ENCODE data around the gene ATE1. TPM values are rescaled to one million over a fixed set of nuclear protein-coding genes. Genes with fewer than 3 reads are reported as not detected.

ATE1 gene
- total RNA-seq, 3 donors from 2014 or later = 42.9 to 58.9 (median 52.2) TPM

GRCh38 chr10:121803611-121804010 lies 124.2 kb downstream of the ATE1 start:
- intact Hi-C loops (cut with DNase I, micrococcal nuclease) = no loop called here
- Histone ChIP-seq H3K36me3 (ENCODE audit: low read depth) (no peaks in the 10 kb centered on the region), H3K4me1 (ENCODE audit: low read depth) (no peaks in the 10 kb centered on the region), H3K4me3 (no peak overlapping the region), H3K9me3 (no peaks in the 10 kb centered on the region)
- ATAC-seq (no peak), DNase-seq (no peak)
- TF ChIP-seq, protein P1, sequence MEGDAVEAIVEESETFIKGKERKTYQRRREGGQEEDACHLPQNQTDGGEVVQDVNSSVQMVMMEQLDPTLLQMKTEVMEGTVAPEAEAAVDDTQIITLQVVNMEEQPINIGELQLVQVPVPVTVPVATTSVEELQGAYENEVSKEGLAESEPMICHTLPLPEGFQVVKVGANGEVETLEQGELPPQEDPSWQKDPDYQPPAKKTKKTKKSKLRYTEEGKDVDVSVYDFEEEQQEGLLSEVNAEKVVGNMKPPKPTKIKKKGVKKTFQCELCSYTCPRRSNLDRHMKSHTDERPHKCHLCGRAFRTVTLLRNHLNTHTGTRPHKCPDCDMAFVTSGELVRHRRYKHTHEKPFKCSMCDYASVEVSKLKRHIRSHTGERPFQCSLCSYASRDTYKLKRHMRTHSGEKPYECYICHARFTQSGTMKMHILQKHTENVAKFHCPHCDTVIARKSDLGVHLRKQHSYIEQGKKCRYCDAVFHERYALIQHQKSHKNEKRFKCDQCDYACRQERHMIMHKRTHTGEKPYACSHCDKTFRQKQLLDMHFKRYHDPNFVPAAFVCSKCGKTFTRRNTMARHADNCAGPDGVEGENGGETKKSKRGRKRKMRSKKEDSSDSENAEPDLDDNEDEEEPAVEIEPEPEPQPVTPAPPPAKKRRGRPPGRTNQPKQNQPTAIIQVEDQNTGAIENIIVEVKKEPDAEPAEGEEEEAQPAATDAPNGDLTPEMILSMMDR (IDR thresholded peaks at IDR 0.05) = no peak

GRCh38 chr10:121800831-121801230 lies 127.0 kb downstream of the ATE1 start:
- no peaks in the 10 kb centered on the region for H3K36me3 ChIP-seq (ENCODE audit: low read depth)
- H3K4me1 ChIP-seq (ENCODE audit: low read depth) = no peaks in the 10 kb centered on the region
- H3K9me3 ChIP-seq = no peaks in the 10 kb centered on the region
- intact Hi-C loops (cut with DNase I, micrococcal nuclease) = no loop called here
- DNase-seq (no peak), ATAC-seq (no peak)
- TF ChIP-seq, protein P1 (IDR thresholded peaks at IDR 0.05) = no peak
- no peak overlapping the region for H3K4me3 ChIP-seq

DNA sequence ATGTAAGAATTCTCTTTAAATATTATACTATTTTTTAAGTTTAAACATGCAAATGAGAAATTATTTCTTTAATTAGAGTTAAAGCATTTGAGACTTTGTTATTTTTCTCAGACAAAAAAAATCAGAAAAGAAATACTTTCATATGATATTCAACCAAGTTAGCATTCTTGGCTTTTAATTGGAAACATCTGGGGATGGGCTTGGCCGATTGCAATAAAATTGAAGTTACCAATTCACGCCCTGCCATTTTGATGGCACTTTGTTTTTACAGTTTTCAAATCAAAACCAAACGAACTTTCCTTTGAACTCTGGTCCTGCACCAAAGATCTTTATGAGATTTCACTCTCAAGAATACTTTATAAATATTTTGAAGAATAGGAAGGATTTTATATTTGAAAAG lies 127.7 kb downstream of the ATE1 start:
- intact Hi-C loops (cut with DNase I, micrococcal nuclease) = no loop called here
- ATAC-seq (no peak), DNase-seq (no peak)
- Histone ChIP-seq H3K4me1 (ENCODE audit: low read depth) (no peaks in the 10 kb centered on the region), H3K9me3 (no peaks in the 10 kb centered on the region), H3K4me3 (no peak overlapping the region), H3K36me3 (ENCODE audit: low read depth) (no peaks in the 10 kb centered on the region)
- TF ChIP-seq, protein P1 (IDR thresholded peaks at IDR 0.05) = no peak

DNA sequence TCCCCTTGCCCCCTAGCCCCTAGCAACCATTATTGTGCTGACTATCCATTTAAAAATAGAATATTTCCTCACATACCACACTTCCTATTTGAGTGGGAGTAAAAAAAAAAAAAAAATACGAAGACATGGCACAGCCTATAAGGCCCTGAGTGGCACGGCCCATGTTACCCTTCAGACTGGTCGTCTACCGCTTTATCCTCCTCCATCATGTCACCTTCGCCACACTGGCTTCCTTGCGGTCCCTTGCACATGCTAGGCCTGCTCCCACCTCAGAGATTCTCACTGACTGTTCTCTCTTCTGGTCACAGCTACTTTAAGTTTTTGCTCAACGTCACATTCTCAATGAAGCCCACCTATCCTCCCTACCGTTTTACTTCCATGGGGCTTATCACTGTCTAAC lies 130.3 kb downstream of the ATE1 start:
- no peak for ATAC-seq
- H3K36me3 ChIP-seq (ENCODE audit: low read depth) = no peaks in the 10 kb centered on the region
- intact Hi-C loops (cut with DNase I, micrococcal nuclease) = no loop called here
- no peak for DNase-seq
- H3K4me1 ChIP-seq (ENCODE audit: low read depth) = no peaks in the 10 kb centered on the region
- no peaks in the 10 kb centered on the region for H3K9me3 ChIP-seq
- TF ChIP-seq, protein P1 (IDR thresholded peaks at IDR 0.05) = no peak
- H3K4me3 ChIP-seq = no peak overlapping the region

DNA sequence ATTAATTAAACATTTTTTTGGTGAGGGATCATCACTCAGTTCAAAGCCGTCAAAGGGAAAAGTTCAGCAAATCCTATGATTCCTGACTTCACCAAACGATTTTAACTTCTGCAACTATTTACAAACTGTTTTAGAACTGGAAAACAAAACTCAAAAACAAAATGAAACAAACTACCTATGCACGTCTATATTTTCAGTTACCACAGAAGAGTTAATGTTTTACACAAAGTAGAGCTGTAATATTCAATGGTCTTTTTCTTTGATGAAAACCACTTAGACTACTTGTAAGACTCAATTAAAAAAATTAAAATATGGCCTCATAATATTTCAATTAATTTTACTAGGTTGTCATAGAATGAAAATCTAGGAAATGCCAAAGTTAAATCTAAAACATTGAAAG lies 131.5 kb downstream of the ATE1 start:
- DNase-seq (no peak), ATAC-seq (no peak)
- Histone ChIP-seq H3K9me3 (no peaks in the 10 kb centered on the region), H3K4me1 (ENCODE audit: low read depth) (no peaks in the 10 kb centered on the region), H3K36me3 (ENCODE audit: low read depth) (no peaks in the 10 kb centered on the region), H3K4me3 (no peak overlapping the region)
- TF ChIP-seq, protein P1 (IDR thresholded peaks at IDR 0.05) = no peak
- intact Hi-C loops (cut with DNase I, micrococcal nuclease) = no loop called here

- no peak for DNase-seq
- no peak for ATAC-seq
- TF ChIP-seq, protein P1 (IDR thresholded peaks at IDR 0.05) = no peak
- H3K4me3 ChIP-seq = no peak overlapping the region
- intact Hi-C loops (cut with DNase I, micrococcal nuclease) = no loop called here
- no peaks in the 10 kb centered on the region for H3K36me3 ChIP-seq (ENCODE audit: low read depth)
- H3K9me3 ChIP-seq = no peaks in the 10 kb centered on the region
- no peaks in the 10 kb centered on the region for H3K4me1 ChIP-seq (ENCODE audit: low read depth)
Observed at GRCh38 chr10:121792198-121792597, 135.6 kb downstream of the ATE1 start.
